ENCODE data around the gene DYNLT2B.
"Not testable (repeated sequence)": the region's sequence is repeated elsewhere in the genome, so short reads cannot be mapped to it uniquely, and the experiment has no call there.

DYNLT2B gene

GRCh38 chr3:196327405-196327804 lies 9.4 kb upstream of the DYNLT2B start:
- in situ Hi-C loops (cut with MboI; ENCODE audit: low sequenced_read_pairs), result no loop called here

DNA sequence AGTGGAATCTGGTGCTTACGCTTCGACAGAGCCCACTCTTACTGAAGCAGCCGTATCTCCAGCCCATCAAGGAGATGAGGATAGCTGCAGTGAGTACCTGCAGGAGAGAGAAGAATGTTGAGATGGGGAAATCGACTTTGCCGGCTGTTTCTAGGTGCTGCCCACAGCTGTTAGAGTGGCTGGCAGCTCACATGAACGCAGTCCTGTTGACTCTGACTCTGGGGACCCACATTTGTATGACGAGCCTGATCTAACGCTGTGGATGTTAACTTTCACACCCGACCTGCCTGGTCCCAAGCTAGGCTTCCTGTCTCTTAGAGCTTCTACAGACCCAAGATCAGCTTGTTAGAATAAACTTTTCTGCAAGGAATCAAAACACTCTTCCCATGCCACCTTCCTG lies 8.9 kb upstream of the DYNLT2B start:
- in situ Hi-C loops (cut with MboI; ENCODE audit: low sequenced_read_pairs), result no loop called here

DNA sequence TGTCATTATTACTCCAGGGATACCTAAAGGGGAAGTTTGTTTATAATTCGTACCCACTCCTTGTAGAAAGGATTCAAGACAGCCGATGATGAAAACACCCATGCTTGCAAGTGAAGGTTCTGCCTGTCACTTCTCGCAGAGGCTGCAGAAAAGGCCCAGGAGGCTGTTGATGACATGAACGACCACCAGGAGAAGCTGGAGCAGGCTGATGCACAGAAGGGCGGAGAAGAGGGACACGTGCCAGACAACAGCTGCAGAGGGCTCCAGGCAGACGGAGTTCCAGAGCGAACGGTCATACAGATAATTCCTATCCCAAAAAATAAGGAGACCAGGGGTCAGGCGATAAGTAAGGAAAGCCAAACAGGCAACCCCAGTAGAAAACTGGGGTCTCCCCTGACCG lies 5.7 kb upstream of the DYNLT2B start:
- in situ Hi-C loops (cut with MboI; ENCODE audit: low sequenced_read_pairs), result no loop called here

- in situ Hi-C loops (cut with MboI; ENCODE audit: low sequenced_read_pairs), result no loop called here
Observed at GRCh38 chr3:196323016-196323415, 5.0 kb upstream of the DYNLT2B start.

- in situ Hi-C loops (cut with MboI; ENCODE audit: low sequenced_read_pairs), result no loop called here
Observed at GRCh38 chr3:196321162-196321561, 3.1 kb upstream of the DYNLT2B start.

- in situ Hi-C loops (cut with MboI; ENCODE audit: low sequenced_read_pairs), result no loop called here
Observed at GRCh38 chr3:196320137-196320536, 2.1 kb upstream of the DYNLT2B start.

- in situ Hi-C loops (cut with MboI; ENCODE audit: low sequenced_read_pairs), result not testable (repeated sequence)
Observed at GRCh38 chr3:196316799-196317686, 997 bp downstream of the DYNLT2B start.

DNA sequence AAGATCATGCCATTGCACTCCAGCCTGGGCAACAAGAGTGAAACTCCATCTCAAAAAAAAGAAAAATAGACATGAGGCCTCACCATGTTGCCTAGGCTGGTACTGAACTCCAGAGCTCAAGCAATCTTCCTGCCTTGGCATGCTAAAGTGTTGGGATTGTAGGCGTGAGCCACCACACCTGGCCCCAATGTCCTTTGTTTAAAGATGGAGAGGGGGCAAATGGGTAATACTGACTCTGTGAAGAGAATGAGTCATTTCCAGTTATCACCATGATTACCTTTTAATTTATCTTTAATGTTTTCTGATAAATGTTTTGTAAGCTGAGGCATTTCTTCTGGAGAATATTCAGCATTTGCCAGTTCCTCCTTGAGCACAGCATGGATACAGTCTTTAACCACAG lies 2.2 kb downstream of the DYNLT2B start:
- in situ Hi-C loops (cut with MboI; ENCODE audit: low sequenced_read_pairs), result no loop called here

- in situ Hi-C loops (cut with MboI; ENCODE audit: low sequenced_read_pairs), result no loop called here
Observed at GRCh38 chr3:196314597-196314996, 3.4 kb downstream of the DYNLT2B start.

DNA sequence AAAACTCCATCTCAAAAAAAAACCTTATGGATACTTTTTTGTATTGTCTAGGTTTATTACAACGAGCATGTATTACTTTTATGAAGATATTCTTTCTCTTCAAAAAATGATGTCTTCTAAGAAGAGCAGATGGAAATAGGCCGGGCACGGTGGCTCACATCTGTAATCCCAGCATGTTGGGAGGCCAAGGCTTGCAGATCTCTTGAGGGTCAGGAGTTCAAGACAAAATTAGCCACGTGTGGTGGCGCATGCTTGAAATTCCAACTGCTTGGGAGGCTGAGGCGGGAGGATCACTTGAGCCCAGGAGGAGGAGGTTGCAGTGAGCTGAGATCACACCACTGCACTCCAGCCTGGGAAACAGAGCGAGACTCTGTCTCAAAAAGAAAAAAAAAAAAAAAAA lies 4.0 kb downstream of the DYNLT2B start:
- in situ Hi-C loops (cut with MboI; ENCODE audit: low sequenced_read_pairs), result not testable (repeated sequence)

DNA sequence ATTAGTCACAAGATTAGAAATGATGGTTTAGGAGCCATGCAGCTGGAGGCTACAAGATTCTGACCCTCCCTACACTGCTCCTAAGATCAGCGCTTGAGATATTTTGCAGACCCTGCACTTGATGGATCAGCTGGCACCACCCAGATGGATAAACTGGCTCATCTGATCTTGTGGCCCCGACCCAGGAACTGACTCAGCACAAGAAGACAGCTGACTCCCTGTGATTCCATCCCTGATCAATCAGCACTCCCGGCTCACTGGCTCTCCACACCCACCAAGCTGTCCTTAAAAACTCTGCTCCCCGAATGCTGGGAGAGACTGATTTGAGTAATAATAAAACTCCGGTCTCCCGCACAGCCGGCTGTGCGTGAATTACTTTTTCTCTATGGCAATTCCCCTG lies 15.1 kb downstream of the DYNLT2B start:
- in situ Hi-C loops (cut with MboI; ENCODE audit: low sequenced_read_pairs), result not testable (repeated sequence)

GRCh38 chr3:196302551-196302950 lies 15.5 kb downstream of the DYNLT2B start:
- in situ Hi-C loops (cut with MboI; ENCODE audit: low sequenced_read_pairs), result not testable (repeated sequence)

GRCh38 chr3:196298521-196298920 lies 19.5 kb downstream of the DYNLT2B start:
- in situ Hi-C loops (cut with MboI; ENCODE audit: low sequenced_read_pairs), result no loop called here

DNA sequence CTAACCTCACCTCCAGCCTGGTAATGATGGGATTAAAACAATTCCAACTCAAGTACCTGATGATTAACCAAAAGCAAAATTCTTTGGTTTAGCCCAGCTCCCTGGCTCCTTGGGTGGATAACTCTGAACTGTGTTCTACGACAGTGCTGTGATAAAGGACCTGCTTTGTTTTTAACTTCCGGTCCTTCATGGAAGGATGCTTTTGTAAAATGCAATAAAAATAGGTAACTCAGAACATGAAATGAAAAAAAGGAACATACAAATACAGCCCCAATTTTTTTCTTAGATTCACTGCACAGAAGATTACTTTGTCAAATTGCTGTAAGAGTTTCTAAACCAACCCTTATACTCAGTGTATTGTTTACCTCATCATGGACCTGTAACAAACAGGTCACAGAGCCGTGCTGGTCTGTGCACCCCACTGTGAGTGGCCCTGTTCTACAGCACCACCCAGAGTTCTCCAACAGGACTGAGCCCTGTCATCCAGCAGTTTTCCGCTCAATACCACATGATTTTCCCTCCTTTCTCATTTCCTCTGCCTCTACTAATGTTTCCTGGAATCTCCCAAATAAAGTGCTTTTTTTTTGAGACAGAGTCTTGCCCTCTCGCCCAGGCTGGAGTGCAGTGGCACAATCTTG lies 25.6 kb downstream of the DYNLT2B start:
- in situ Hi-C loops (cut with MboI; ENCODE audit: low sequenced_read_pairs), result no loop called here

GRCh38 chr3:196288141-196288460 lies 29.9 kb downstream of the DYNLT2B start:
- in situ Hi-C loops (cut with MboI; ENCODE audit: low sequenced_read_pairs), result no loop called here

DNA sequence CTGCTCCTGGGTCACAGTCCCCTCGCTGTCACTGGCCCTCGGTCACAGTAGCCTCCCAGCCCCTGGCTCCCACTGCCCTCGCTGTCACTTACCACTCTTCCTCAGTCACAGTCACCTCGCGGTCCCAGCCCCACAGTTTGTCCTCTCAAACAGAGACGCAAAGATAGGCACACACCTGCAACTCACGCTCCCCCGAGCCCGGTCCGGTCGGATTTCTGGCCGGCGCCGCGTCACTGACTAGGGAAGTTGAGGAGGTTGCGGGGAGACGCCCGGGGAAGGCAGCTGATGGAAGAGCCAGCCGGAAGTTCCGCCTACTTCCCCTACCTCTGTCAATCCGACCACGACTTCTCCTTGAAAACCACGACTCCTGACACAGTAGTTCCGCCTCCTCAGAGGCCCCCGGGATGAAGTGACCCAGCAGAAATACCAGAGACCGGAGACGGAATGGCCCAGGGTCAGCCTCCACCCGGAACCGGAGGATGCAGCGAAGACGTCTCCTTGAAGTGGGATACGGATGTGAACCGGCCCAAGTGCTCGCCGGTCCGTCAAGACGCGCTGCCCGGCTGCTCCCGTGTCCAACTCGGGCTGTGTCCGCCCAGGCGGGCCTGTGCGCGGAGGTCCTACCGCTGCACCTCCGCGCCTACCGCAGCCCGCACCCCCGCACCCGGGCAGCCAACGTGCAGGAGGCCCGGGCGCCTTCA lies 30.4 kb downstream of the DYNLT2B start, which contains the start of gene PCYT1A:
Gene PCYT1A, minus strand, starts transcription at position 287 of the 701 bp plus-strand sequence. CDS start 17,195 bp downstream, outside the sequence.
- in situ Hi-C loops (cut with MboI; ENCODE audit: low sequenced_read_pairs), result no loop called here

DNA sequence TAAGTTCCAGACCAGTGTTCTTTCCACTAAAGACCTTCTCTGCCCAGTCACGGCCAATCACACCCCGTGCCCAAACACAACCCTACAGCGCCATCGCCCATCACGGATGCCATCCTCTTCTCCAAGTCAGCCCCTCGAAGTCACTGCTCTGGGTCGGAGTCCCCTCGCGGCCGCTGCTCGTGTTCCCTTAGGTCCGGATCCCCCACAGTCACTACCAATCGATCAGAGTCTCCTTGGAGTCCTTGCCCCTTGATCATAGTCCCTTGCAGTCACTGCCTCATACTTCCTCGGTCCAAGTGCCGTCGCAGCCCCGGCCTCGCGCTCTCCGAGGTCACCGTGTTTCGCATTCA lies 31.0 kb downstream of the DYNLT2B start:
- in situ Hi-C loops (cut with MboI; ENCODE audit: low sequenced_read_pairs), result no loop called here

GRCh38 chr3:196284396-196284795 lies 33.6 kb downstream of the DYNLT2B start:
- in situ Hi-C loops (cut with MboI; ENCODE audit: low sequenced_read_pairs), result no loop called here

DNA sequence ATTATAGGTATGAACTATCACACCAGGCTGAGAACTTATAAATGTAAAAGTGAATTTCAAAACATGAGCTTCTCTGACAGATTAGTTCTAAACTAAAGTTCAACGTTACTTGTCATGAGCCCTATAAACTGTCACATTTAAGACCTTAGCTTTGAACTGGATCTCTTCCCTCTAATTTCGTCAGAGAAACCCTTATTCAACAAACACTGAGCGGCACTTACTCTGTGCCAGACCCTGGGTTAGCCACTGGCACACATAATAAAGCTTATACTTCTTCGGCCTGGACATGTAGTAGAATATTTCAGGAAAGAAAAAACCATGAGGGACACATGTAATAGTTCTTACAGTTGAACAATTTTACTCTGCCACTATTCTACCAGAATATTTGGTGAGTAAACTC lies 36.1 kb downstream of the DYNLT2B start:
- in situ Hi-C loops (cut with MboI; ENCODE audit: low sequenced_read_pairs), result no loop called here

DNA sequence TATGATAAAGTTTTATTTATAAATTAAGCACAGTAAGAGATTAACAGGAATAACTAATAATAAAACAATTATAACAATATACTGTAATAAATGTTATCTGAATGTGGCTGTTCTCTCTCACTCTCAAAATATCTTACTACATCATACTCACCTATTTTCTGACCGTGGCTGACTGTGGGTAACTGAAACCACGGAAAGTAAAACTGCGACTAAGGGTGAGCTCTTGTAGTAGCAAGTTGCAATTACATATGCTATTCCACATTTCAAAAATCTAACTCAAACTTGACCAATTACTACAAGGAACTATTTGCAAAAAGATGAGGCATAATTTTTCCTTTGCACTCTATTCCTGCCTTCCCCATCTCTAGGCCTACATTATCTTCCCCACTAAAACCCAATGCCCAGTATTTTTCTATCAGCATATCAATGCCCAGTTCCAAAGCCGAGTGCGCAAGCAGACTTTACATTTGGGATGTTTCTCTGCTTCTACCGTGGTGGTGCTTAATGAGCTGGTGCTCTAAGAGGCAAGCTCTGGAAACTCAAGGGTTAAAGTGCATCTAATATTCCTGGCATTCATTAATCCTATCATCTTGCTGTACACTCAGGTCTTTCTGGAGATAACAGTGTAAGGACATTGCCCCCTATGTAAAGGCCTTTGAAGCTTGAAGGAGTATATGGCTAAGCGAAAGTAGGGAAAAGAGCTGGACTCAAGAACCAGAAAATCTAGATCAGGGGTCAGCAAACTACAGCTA lies 37.2 kb downstream of the DYNLT2B start:
- in situ Hi-C loops (cut with MboI; ENCODE audit: low sequenced_read_pairs), result no loop called here

GRCh38 chr3:196275126-196275525 lies 42.9 kb downstream of the DYNLT2B start:
- in situ Hi-C loops (cut with MboI; ENCODE audit: low sequenced_read_pairs), result no loop called here
